ENCODE data around the gene PRKN. TPM values are rescaled to one million over a fixed set of nuclear protein-coding genes. Genes with fewer than 3 reads are reported as not detected.

PRKN gene
- total and polyA plus RNA-seq, 9 of the 15 experiments (the other 6 are each of a cell fraction or from before 2014, with no cell fraction given) = 0.03 to 0.96 (median 0.15) TPM; not detected in 2

DNA sequence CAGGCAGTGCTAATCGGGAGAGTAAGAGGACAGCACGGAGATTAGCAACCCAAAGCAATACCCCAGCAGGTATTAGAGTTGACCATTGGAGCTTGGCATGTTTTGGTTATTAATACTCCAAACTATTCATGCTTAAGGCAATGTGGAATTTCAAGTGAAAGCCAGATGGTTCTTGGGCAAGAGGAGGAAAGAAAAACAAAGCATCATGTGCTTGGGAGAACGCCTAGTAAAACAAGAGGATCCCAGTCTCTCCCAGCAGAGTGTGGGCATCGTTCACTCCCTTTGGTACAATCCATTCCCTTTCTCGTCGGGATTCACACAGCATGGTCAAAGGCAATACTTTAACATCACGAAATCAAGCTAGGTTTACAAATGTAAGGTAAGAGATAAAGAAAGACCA lies 349.8 kb downstream of the PRKN start (continued):
- no peak for TF ChIP-seq SMARCC2 (IDR thresholded peaks at IDR 0.05; ENCODE audit: low read depth)
- TF ChIP-seq POLR3A (IDR thresholded peaks at IDR 0.05; ENCODE audit: borderline replicate concordance, extremely low read depth, insufficient read depth, insufficient read length) = no peak
- TF ChIP-seq DNMT1 (IDR thresholded peaks at IDR 0.05) = no peak
- TF ChIP-seq TCF3 (CRISPR knock-in tag; IDR thresholded peaks at IDR 0.05) = no peak
- TF ChIP-seq ETV5 (CRISPR knock-in tag; IDR thresholded peaks at IDR 0.05; ENCODE audit: low read depth) = no peak

DNA sequence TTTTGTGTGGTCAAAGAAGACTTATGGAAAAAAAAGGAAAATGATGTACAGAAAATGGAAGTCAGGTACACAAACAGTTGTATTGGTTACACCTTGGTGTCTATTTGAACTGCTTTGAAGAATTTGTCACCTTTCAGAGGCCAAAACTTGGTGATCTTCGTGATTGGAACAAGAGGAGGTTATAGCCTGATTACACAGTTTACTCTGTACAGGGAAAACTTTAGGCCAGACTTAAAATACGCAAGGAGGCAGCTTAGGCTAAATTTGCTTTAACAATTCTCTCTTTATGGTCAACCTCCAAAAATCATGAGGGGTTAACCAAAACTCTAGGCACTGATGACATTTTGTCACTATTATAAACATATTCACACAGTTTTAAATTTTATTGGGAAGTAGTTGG lies 353.7 kb downstream of the PRKN start:
- Histone ChIP-seq H3K4me3 (no peak overlapping the region), H3K9ac (ENCODE audit: insufficient read depth in 1 of 2, low read depth in 2 of 2, low read length in 2 of 2) (no peak overlapping the region), H3K36me3 (ENCODE audit: control insufficient read depth, insufficient read depth, low read length) (no peaks in the 10 kb centered on the region), H3K27ac (ENCODE audit: extremely low read depth, low read depth, low read length) (no peak overlapping the region), H3K4me1 (replicated peaks in 1 of 2; ENCODE audit: control insufficient read depth in 2 of 2, insufficient read depth in 2 of 2, low read length in 2 of 2) (no peaks in the 10 kb centered on the region), H3K27me3 (ENCODE audit: control insufficient read depth in 2 of 2, insufficient read depth in 2 of 2, low read length in 2 of 2) (no peaks in the 10 kb centered on the region), H3K9me1 (ENCODE audit: control insufficient read depth, insufficient read depth, low read length) (no peaks in the 10 kb centered on the region), H3K79me2 (ENCODE audit: control insufficient read depth, insufficient read depth, low read length) (no peaks in the 10 kb centered on the region), H3K4me2 (ENCODE audit: insufficient read depth, low read length) (no peak overlapping the region), H2AFZ (ENCODE audit: low read depth, low read length) (no peak overlapping the region), H4K20me1 (replicated peaks; ENCODE audit: control insufficient read depth, insufficient read depth, low read length) (no peaks in the 10 kb centered on the region), H3K9me3 (replicated peaks; ENCODE audit: control insufficient read depth, insufficient read depth, low read depth, low read length) (no peaks in the 10 kb centered on the region)
- DNase-seq (ENCODE audit: extremely low read depth in 1 of 4, low spot score in 3 of 4) = no peak
- ChIA-PET POLR2A (interaction anchor here (0.5 kb wide), 1 partner anchor 1497 kb away, joined by 5 read pairs; no protein-coding TSS in a partner anchor), CTCF (ENCODE audit: low intra/inter-chr PET ratio) (no interaction called here)
- no peak for ATAC-seq
- in situ Hi-C loops (cut with MboI) = no loop called here
- intact Hi-C loops (cut with micrococcal nuclease) = no loop called here
- FAIRE-seq = no peak
- no TSS peak for BruUV-seq (replicated peaks)
- WGBS (ENCODE audit: insufficient coverage, low coverage, missing lambda C conversion rate) = 0% methylated on average over 2 of the region's 2 CpGs
- TF ChIP-seq CEBPG (CRISPR knock-in tag; IDR thresholded peaks at IDR 0.05) = no peak
- no peak for TF ChIP-seq CEBPG (tag; conservative IDR thresholded peaks at IDR 0.05 in 1 of 2, IDR thresholded peaks at IDR 0.05 in 1 of 2)
- TF ChIP-seq TEAD1 (CRISPR knock-in tag; IDR thresholded peaks at IDR 0.05) = no peak
- TF ChIP-seq RAD51 (IDR thresholded peaks at IDR 0.05; ENCODE audit: borderline replicate concordance, low read depth) = no peak
- no peak for TF ChIP-seq CBX3 (IDR thresholded peaks at IDR 0.05; ENCODE audit: borderline replicate concordance in 1 of 2, low read length in 2 of 2)
- no peak for TF ChIP-seq ZFP1 (CRISPR knock-in tag; IDR thresholded peaks at IDR 0.05)
- TF ChIP-seq GABPB2 (CRISPR knock-in tag; conservative IDR thresholded peaks at IDR 0.05) = no peak
- TF ChIP-seq LARP7 (IDR thresholded peaks at IDR 0.05) = no peak
- TF ChIP-seq, protein P1, sequence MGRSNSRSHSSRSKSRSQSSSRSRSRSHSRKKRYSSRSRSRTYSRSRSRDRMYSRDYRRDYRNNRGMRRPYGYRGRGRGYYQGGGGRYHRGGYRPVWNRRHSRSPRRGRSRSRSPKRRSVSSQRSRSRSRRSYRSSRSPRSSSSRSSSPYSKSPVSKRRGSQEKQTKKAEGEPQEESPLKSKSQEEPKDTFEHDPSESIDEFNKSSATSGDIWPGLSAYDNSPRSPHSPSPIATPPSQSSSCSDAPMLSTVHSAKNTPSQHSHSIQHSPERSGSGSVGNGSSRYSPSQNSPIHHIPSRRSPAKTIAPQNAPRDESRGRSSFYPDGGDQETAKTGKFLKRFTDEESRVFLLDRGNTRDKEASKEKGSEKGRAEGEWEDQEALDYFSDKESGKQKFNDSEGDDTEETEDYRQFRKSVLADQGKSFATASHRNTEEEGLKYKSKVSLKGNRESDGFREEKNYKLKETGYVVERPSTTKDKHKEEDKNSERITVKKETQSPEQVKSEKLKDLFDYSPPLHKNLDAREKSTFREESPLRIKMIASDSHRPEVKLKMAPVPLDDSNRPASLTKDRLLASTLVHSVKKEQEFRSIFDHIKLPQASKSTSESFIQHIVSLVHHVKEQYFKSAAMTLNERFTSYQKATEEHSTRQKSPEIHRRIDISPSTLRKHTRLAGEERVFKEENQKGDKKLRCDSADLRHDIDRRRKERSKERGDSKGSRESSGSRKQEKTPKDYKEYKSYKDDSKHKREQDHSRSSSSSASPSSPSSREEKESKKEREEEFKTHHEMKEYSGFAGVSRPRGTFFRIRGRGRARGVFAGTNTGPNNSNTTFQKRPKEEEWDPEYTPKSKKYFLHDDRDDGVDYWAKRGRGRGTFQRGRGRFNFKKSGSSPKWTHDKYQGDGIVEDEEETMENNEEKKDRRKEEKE (IDR thresholded peaks at IDR 0.05; ENCODE audit: borderline replicate concordance in 1 of 2, control insufficient read depth in 1 of 2, low read depth in 2 of 2, low read length in 1 of 2) = no peak
- TF ChIP-seq BCOR (IDR thresholded peaks at IDR 0.05) = no peak
- TF ChIP-seq, protein P2, sequence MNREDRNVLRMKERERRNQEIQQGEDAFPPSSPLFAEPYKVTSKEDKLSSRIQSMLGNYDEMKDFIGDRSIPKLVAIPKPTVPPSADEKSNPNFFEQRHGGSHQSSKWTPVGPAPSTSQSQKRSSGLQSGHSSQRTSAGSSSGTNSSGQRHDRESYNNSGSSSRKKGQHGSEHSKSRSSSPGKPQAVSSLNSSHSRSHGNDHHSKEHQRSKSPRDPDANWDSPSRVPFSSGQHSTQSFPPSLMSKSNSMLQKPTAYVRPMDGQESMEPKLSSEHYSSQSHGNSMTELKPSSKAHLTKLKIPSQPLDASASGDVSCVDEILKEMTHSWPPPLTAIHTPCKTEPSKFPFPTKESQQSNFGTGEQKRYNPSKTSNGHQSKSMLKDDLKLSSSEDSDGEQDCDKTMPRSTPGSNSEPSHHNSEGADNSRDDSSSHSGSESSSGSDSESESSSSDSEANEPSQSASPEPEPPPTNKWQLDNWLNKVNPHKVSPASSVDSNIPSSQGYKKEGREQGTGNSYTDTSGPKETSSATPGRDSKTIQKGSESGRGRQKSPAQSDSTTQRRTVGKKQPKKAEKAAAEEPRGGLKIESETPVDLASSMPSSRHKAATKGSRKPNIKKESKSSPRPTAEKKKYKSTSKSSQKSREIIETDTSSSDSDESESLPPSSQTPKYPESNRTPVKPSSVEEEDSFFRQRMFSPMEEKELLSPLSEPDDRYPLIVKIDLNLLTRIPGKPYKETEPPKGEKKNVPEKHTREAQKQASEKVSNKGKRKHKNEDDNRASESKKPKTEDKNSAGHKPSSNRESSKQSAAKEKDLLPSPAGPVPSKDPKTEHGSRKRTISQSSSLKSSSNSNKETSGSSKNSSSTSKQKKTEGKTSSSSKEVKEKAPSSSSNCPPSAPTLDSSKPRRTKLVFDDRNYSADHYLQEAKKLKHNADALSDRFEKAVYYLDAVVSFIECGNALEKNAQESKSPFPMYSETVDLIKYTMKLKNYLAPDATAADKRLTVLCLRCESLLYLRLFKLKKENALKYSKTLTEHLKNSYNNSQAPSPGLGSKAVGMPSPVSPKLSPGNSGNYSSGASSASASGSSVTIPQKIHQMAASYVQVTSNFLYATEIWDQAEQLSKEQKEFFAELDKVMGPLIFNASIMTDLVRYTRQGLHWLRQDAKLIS (CRISPR knock-in tag; IDR thresholded peaks at IDR 0.05) = no peak
